OCI-LY7 (cell line): Measurements from ENCODE around the gene PSMD7. TPM values are rescaled to one million over a fixed set of nuclear protein-coding genes. Genes with fewer than 3 reads are reported as not detected.

Experiments used
- BruUV-seq: library from RNA; stranded (reverse); fragments of 400-500 nt; replicated peaks from 2 replicates; lab custom pipeline; 2021; lab: Mats Ljungman, UMichigan
- CTCF ChIA-PET: fragments of 300-600 bp; sonication (Branson Sonifier 250); formaldehyde crosslinking; loops from one replicate; lab custom pipeline; 2022; ENCODE audit warnings: antibody characterized with exemption; ENCODE audit not compliant: unreplicated experiment; lab: Charles Lee
- POLR2A ChIA-PET: fragments of 300-600 bp; sonication (Branson Sonifier 250); formaldehyde crosslinking; loops from one replicate; lab custom pipeline; 2022; ENCODE audit warnings: antibody characterized with exemption; lab: Charles Lee
- DNase-seq: peaks from one replicate; pipeline ENCODE4 v3.0.0-alpha.2; 2015; ENCODE audit warnings: low spot score
- H2AFZ ChIP-seq: fragments of 200-600 bp; sonication (generic), shearing (Covaris generic); 2 replicates; pipeline ENCODE4 v1.6.1; 2014; ENCODE audit warnings: mild to moderate bottlenecking, antibody characterized with exemption, low read length, moderate library complexity
- H3K27ac ChIP-seq: fragments of 200-600 bp; sonication (generic); 2 replicates; pipeline ENCODE4 v1.5.1; 2014; ENCODE audit warnings: mixed run types, low read depth, mild to moderate bottlenecking, moderate library complexity, low read length, inconsistent platforms; ENCODE audit not compliant: poor library complexity, severe bottlenecking
- H3K36me3 ChIP-seq: fragments of 200-600 bp; sonication (generic); 2 replicates; pipeline ENCODE4 v1.6.1; 2014; ENCODE audit warnings: mild to moderate bottlenecking, antibody characterized with exemption, low read length, moderate library complexity, mixed read lengths; ENCODE audit not compliant: insufficient read depth
- H3K4me1 ChIP-seq: fragments of 200-600 bp; sonication (generic); 2 replicates; pipeline ENCODE4 v1.5.1; 2014; ENCODE audit warnings: mild to moderate bottlenecking, low read length; ENCODE audit not compliant: insufficient read depth, poor library complexity, severe bottlenecking
- H3K4me2 ChIP-seq: fragments of 200-600 bp; sonication (generic); 2 replicates; pipeline ENCODE4 v1.6.1; 2014; ENCODE audit warnings: mild to moderate bottlenecking, low read length
- H3K4me3 ChIP-seq: fragments of 200-600 bp; sonication (generic); 2 replicates; pipeline ENCODE4 v1.5.1; 2014; ENCODE audit warnings: mild to moderate bottlenecking, low read depth, low read length; ENCODE audit not compliant: poor library complexity, severe bottlenecking
- H3K79me2 ChIP-seq: fragments of 200-600 bp; sonication (generic); 2 replicates; pipeline ENCODE4 v1.6.1; 2016; ENCODE audit warnings: low read depth, mild to moderate bottlenecking, low read length, moderate library complexity, mixed read lengths; ENCODE audit not compliant: insufficient read depth
- H3K9me2 ChIP-seq: fragments of 200-600 bp; sonication (generic); 2 replicates; pipeline ENCODE4 v1.6.1; 2016; ENCODE audit warnings: mild to moderate bottlenecking, low read length, mixed read lengths; ENCODE audit not compliant: insufficient read depth
- H3K9me3 ChIP-seq: fragments of 200-600 bp; sonication (generic); 2 replicates; pipeline ENCODE4 v1.6.1; 2014; ENCODE audit warnings: mild to moderate bottlenecking, mixed run types, low read length, mixed read lengths
- H4K20me1 ChIP-seq: fragments of 200-600 bp; sonication (generic); 2 replicates; pipeline ENCODE4 v1.6.1; 2014; ENCODE audit warnings: mild to moderate bottlenecking, antibody characterized with exemption, low read length, moderate library complexity, mixed read lengths; ENCODE audit not compliant: insufficient read depth
- EZH2phosphoT487 ChIP-seq: fragments of 200-600 bp; sonication (generic); IDR thresholded peaks from 2 replicates; pipeline ENCODE4 v1.6.1; 2018; ENCODE audit warnings: low read depth, borderline replicate concordance, mild to moderate bottlenecking, mixed run types, antibody characterized with exemption, low read length, moderate library complexity, mixed read lengths
- intact Hi-C: fragments of 100-400 bp; cut with micrococcal nuclease; formaldehyde crosslinking; loops from one replicate; pipeline ENCODE4 v1.10.0; 2022; ENCODE audit not compliant: unreplicated experiment
- total RNA-seq, 2 experiments: library from RNA; depleted of rRNA in 1 of 2; stranded (reverse); fragments of >200 nt in 1 of 2; shearing (Covaris generic) in 1 of 2; gene quantifications; 2 replicates each; pipeline ENCODE4 v1.2.3, GENCODE V29; 2014 to 2022
- TF ChIP-seq, protein P1 (sequence below): fragments of 200-600 bp; sonication (generic); conservative IDR thresholded peaks from 2 replicates; pipeline ENCODE4 v1.5.1; 2014; ENCODE audit warnings: mild to moderate bottlenecking, antibody characterized with exemption, low read length, moderate library complexity, mixed read lengths

PSMD7 gene
- total RNA-seq, 2 experiments from 2014 or later, result 80.6 to 144 TPM

DNA sequence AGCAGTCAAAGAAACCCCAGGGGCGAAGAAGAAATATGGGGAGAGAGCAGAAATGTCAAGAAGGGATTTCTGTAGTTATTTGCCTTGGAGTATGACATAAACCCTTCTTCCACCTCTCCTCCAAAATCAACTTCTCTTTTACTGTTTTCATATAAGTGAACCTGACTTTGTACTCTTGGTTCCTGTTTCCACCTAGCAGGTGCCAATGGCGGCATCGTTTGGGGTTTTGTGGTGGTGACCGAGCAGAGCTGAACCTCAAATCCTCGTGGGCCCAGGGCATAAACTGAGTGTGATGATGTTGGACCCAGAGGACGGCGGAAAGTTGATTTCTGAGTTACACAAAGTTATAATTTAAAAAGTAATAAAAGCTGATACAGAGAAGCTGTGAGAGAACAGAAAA, 39.6 kb upstream of the PSMD7 start:
- H3K9me2 ChIP-seq, result no peaks in the 10 kb centered on the region
- H3K27ac ChIP-seq, result no peak overlapping the region
- no peak overlapping the region for H3K4me3 ChIP-seq
- no peak overlapping the region for H3K4me2 ChIP-seq
- DNase-seq, result peak; percentile 10
- BruUV-seq, result no TSS peak
- POLR2A ChIA-PET, result no interaction called here
- H3K79me2 ChIP-seq, result no peaks in the 10 kb centered on the region
- no peaks in the 10 kb centered on the region for H4K20me1 ChIP-seq
- CTCF ChIA-PET, result no interaction called here
- TF ChIP-seq, protein P1, sequence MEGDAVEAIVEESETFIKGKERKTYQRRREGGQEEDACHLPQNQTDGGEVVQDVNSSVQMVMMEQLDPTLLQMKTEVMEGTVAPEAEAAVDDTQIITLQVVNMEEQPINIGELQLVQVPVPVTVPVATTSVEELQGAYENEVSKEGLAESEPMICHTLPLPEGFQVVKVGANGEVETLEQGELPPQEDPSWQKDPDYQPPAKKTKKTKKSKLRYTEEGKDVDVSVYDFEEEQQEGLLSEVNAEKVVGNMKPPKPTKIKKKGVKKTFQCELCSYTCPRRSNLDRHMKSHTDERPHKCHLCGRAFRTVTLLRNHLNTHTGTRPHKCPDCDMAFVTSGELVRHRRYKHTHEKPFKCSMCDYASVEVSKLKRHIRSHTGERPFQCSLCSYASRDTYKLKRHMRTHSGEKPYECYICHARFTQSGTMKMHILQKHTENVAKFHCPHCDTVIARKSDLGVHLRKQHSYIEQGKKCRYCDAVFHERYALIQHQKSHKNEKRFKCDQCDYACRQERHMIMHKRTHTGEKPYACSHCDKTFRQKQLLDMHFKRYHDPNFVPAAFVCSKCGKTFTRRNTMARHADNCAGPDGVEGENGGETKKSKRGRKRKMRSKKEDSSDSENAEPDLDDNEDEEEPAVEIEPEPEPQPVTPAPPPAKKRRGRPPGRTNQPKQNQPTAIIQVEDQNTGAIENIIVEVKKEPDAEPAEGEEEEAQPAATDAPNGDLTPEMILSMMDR, result no peak
- TF ChIP-seq EZH2phosphoT487, result no peak
- no peaks in the 10 kb centered on the region for H3K36me3 ChIP-seq
- no peaks in the 10 kb centered on the region for H3K9me3 ChIP-seq
- no peaks in the 10 kb centered on the region for H3K4me1 ChIP-seq
- H2AFZ ChIP-seq, result peak overlapping the region; percentile 10; the same call in 1 of the 2 replicates
- intact Hi-C loops, result no loop called here

DNA sequence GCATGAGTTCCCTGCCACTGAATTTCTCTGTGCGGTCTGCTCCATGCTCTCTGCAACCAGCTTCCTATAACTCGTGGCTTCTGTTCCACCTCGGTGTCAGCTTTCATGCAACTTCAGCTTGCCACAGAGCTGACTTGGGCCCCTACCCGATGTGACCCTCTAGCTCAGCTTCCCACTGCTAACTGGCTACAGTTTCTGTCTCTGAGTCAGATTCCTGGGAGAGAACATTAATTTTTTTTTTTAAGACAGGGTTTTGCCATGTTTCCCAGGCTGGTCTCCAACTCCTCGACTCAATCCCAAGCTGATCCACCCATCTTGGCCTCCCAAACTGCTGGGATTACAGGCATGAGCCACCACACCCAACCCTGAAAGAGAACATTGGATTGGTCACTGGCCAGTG, 35.5 kb upstream of the PSMD7 start:
- H3K79me2 ChIP-seq, result no peaks in the 10 kb centered on the region
- H3K9me3 ChIP-seq, result no peaks in the 10 kb centered on the region
- no peaks in the 10 kb centered on the region for H3K4me1 ChIP-seq
- no peak overlapping the region for H3K4me3 ChIP-seq
- H3K4me2 ChIP-seq, result no peak overlapping the region
- no peak overlapping the region for H3K27ac ChIP-seq
- H4K20me1 ChIP-seq, result no peaks in the 10 kb centered on the region
- ChIA-PET POLR2A (interaction anchor here (0.7 kb wide), 2 partner anchors 21 to 38 kb away, joined by 3 to 4 read pairs; no protein-coding TSS in a partner anchor), CTCF (interaction anchor here (0.7 kb wide), 1 partner anchor 10 kb away, joined by 3 read pairs; no protein-coding TSS in a partner anchor)
- no peak for DNase-seq
- H2AFZ ChIP-seq, result no peak overlapping the region
- intact Hi-C loops, result no loop called here
- BruUV-seq, result no TSS peak
- H3K9me2 ChIP-seq, result no peaks in the 10 kb centered on the region
- H3K36me3 ChIP-seq, result no peaks in the 10 kb centered on the region
- no peak for TF ChIP-seq EZH2phosphoT487
- TF ChIP-seq, protein P1, result no peak

DNA sequence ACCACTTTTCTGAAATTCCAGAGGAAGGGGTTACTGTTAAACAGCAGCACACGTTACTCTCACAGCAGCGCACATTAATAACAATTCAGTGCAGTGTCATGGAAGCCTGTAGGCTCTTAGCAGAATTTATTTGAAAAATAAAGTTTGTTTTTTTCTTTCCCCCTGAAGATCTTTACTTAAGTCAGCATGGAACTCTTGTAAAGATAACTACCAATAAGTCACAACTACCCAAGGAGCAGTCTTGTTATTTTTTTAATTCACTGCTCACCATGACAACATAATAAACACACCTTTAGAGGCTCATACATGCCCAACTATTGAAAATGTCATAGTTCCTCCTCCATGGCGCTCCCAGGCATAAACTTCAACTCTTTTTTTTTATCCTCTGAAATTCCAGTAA, 31.8 kb upstream of the PSMD7 start:
- H3K79me2 ChIP-seq, result no peaks in the 10 kb centered on the region
- CTCF ChIA-PET, result interaction anchor here (0.6 kb wide), 1 partner anchor 219 kb away, joined by 3 read pairs; no protein-coding TSS in a partner anchor
- H2AFZ ChIP-seq, result no peak overlapping the region
- no peak for TF ChIP-seq EZH2phosphoT487
- TF ChIP-seq, protein P1, result no peak
- no peak overlapping the region for H3K4me3 ChIP-seq
- H3K4me2 ChIP-seq, result no peak overlapping the region
- DNase-seq, result no peak
- H3K9me3 ChIP-seq, result no peaks in the 10 kb centered on the region
- no peaks in the 10 kb centered on the region for H3K4me1 ChIP-seq
- no peaks in the 10 kb centered on the region for H3K9me2 ChIP-seq
- POLR2A ChIA-PET, result no interaction called here
- intact Hi-C loops, result no loop called here
- H4K20me1 ChIP-seq, result no peaks in the 10 kb centered on the region
- H3K36me3 ChIP-seq, result no peaks in the 10 kb centered on the region
- no peak overlapping the region for H3K27ac ChIP-seq
- BruUV-seq, result no TSS peak
